GM12892 (cell line): ENCODE results near the gene LTB4R2.

ENCODE experiments used
- POLR2A ChIP-seq: IDR thresholded peaks from 2 replicates; pipeline ENCODE4 v1.6.1; 2011; ENCODE audit warnings: low read depth, low read length, control low read depth
- POLR2AphosphoS5 ChIP-seq: IDR thresholded peaks from 2 replicates; pipeline ENCODE4 v1.6.1; 2011; ENCODE audit warnings: low read depth, low read length, control low read depth
- TAF1 ChIP-seq: IDR thresholded peaks from 2 replicates; pipeline ENCODE4 v1.6.1; 2011; ENCODE audit warnings: low read depth, mild to moderate bottlenecking, control low read depth, low read length, borderline replicate concordance

DNA sequence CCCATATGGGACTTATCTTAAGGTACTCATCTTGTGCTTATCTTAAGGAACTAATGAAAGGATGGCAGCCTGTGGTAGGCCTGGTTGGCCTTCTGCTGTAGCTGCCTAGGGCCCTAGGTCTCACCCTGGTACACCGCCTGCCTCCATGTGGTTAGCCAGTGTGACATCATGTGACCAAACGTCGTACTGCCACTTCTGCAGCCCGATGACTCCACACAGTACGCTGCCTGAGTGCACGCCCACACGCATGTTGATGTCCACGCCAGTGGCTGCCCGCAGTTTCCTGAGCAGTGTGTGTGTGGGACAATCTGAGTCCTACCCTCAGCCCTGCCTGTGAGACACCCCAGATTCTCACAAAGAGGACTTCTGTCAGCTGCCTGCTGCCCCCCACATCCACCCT, 19.8 kb downstream of the LTB4R2 start:
- TF ChIP-seq POLR2A = no peak
- no peak for TF ChIP-seq TAF1
- no peak for TF ChIP-seq POLR2AphosphoS5
